Ishikawa (cell line): ENCODE results near the gene HSPB2.
A peak's percentile ranks its signal among the peaks of the same experiment; 100 is the strongest.

Source experiments
- CEBPB ChIP-seq: IDR thresholded peaks from 2 replicates; pipeline ENCODE4 v1.6.1; 2012
- CREB1 ChIP-seq: IDR thresholded peaks from 2 replicates; pipeline ENCODE4 v1.6.1; 2012; ENCODE audit warnings: low read depth
- EGR1 ChIP-seq: IDR thresholded peaks from 2 replicates; pipeline ENCODE4 v1.6.1; 2012
- EP300 ChIP-seq: IDR thresholded peaks from 2 replicates; pipeline ENCODE4 v1.6.1; 2012; ENCODE audit warnings: borderline replicate concordance
- FOXM1 ChIP-seq: IDR thresholded peaks from 2 replicates; pipeline ENCODE4 v1.6.1; 2012; ENCODE audit warnings: low read depth, borderline replicate concordance
- MAX ChIP-seq: IDR thresholded peaks from 2 replicates; pipeline ENCODE4 v1.6.1; 2012
- NFIC ChIP-seq: IDR thresholded peaks from 2 replicates; pipeline ENCODE4 v1.6.1; 2012
- RAD21 ChIP-seq: IDR thresholded peaks from 2 replicates; pipeline ENCODE4 v1.6.1; 2012; ENCODE audit warnings: low read depth
- REST ChIP-seq: IDR thresholded peaks from 2 replicates; pipeline ENCODE4 v1.6.1; 2012; ENCODE audit warnings: low read depth, mild to moderate bottlenecking
- TAF1 ChIP-seq: IDR thresholded peaks from 2 replicates; pipeline ENCODE4 v1.6.1; 2012; ENCODE audit warnings: low read depth, mild to moderate bottlenecking
- TCF12 ChIP-seq: IDR thresholded peaks from 2 replicates; pipeline ENCODE4 v1.6.1; 2012; ENCODE audit warnings: low read depth
- TEAD4 ChIP-seq: IDR thresholded peaks from 2 replicates; pipeline ENCODE4 v1.6.1; 2012
- USF1 ChIP-seq: IDR thresholded peaks from 2 replicates; pipeline ENCODE4 v1.6.1; 2012
- YY1 ChIP-seq: IDR thresholded peaks from 2 replicates; pipeline ENCODE4 v1.6.1; 2012; ENCODE audit warnings: low read depth
- ZBTB7A ChIP-seq: IDR thresholded peaks from 2 replicates; pipeline ENCODE4 v1.6.1; 2012; ENCODE audit warnings: low read depth

Gene HSPB2

GRCh38 chr11:111908639-111909305 is 3.8 kb upstream of the HSPB2 start:
- no peak for TF ChIP-seq TEAD4
- TF ChIP-seq TCF12: no peak
- no peak for TF ChIP-seq MAX
- no peak for TF ChIP-seq EP300
- TF ChIP-seq CREB1: no peak
- no peak for TF ChIP-seq TAF1
- no peak for TF ChIP-seq NFIC

GRCh38 chr11:111909378-111909777 is 3.2 kb upstream of the HSPB2 start:
- no peak for TF ChIP-seq ZBTB7A
- TF ChIP-seq CEBPB: no peak
- TF ChIP-seq USF1: no peak
- TF ChIP-seq YY1: no peak
- TF ChIP-seq CREB1: no peak
- no peak for TF ChIP-seq TEAD4
- TF ChIP-seq FOXM1: no peak
- no peak for TF ChIP-seq TAF1
- TF ChIP-seq RAD21: no peak
- no peak for TF ChIP-seq EGR1
- TF ChIP-seq EP300: no peak
- TF ChIP-seq TCF12: no peak
- no peak for TF ChIP-seq REST
- no peak for TF ChIP-seq MAX
- TF ChIP-seq NFIC: no peak

GRCh38 chr11:111910676-111911562 is 1.6 kb upstream of the HSPB2 start:
- TF ChIP-seq ZBTB7A: no peak
- no peak for TF ChIP-seq FOXM1
- TF ChIP-seq USF1: no peak
- no peak for TF ChIP-seq CEBPB
- TF ChIP-seq CREB1: no peak
- no peak for TF ChIP-seq TAF1
- TF ChIP-seq TCF12: no peak
- no peak for TF ChIP-seq REST
- no peak for TF ChIP-seq EP300
- no peak for TF ChIP-seq RAD21
- no peak for TF ChIP-seq EGR1
- no peak for TF ChIP-seq YY1
- TF ChIP-seq NFIC: no peak

GRCh38 chr11:111911563-111912401 is 752 bp upstream of the HSPB2 start, which contains the start of gene CRYAB:
Gene CRYAB, minus strand, starts transcription at chr11:111911770. Its CDS starts 46 bp downstream, at chr11:111911724.
- TF ChIP-seq TCF12: peak; percentile 40; the same call in 1 of the 2 replicates
- TF ChIP-seq EP300: peak; percentile 37; the same call in 1 of the 2 replicates
- no peak for TF ChIP-seq RAD21
- peak; percentile 61 for TF ChIP-seq TEAD4
